Testis (tissue), 3 donors: ENCODE results near the gene ACTR8. TPM values are rescaled to one million over a fixed set of nuclear protein-coding genes. Genes with fewer than 3 reads are reported as not detected.

ENCODE experiments used
- DNase-seq: peaks from one replicate; pipeline ENCODE4 v3.0.0-alpha.2; 2019
- H3K27ac ChIP-seq, 2 donors: fragments of 200-600 bp; sonication (generic); one replicate each; pipeline ENCODE4 v1.5.1; 2019
- H3K27me3 ChIP-seq: fragments of 200-600 bp; sonication (generic); one replicate; pipeline ENCODE4 v1.5.1; 2019
- H3K36me3 ChIP-seq: fragments of 200-600 bp; sonication (generic); one replicate; pipeline ENCODE4 v1.5.1; 2017; ENCODE audit warnings: low read depth; ENCODE audit errors: missing control alignments
- H3K4me1 ChIP-seq: fragments of 200-600 bp; sonication (generic); one replicate; pipeline ENCODE4 v1.5.1; 2019
- H3K4me3 ChIP-seq, 2 donors: fragments of 200-600 bp; sonication (generic); one replicate each; pipeline ENCODE4 v1.5.1; 2017 to 2019
- H3K9me3 ChIP-seq: fragments of 200-600 bp; sonication (generic); one replicate; pipeline ENCODE4 v1.5.1; 2017
- POLR2A ChIP-seq: fragments of 450-650 bp; IDR thresholded peaks from one replicate; pipeline ENCODE4 v1.6.1; 2017; ENCODE audit warnings: antibody characterized with exemption, mild to moderate bottlenecking, moderate library complexity
- WGBS, 2 donors: methylation state at CpG; one replicate each; pipeline ENCODE4 v1.1.5; 2018; 5-methylcytosine and 5-hydroxymethylcytosine counted together
- intact Hi-C: fragments of 100-400 bp; cut with DNase I; formaldehyde crosslinking; loops from one replicate; pipeline ENCODE4 v1.15.1; 2023; ENCODE audit warnings: low total_unique reads
- polyA plus RNA-seq: library from polyadenylated mRNA; stranded (reverse); fragments of 350-450 nt; fragmentation: Illumina TruSeq; extraction: RNeasy Lipid Tissue Mini Kit (QIAGEN cat#74804); gene quantifications from one replicate; pipeline ENCODE4 v1.2.3, GENCODE V29; 2014; ENCODE audit warnings: low read depth, low replicate concordance; ENCODE audit not compliant: insufficient read depth
- total RNA-seq, 2 donors: library from RNA; depleted of rRNA; stranded (reverse); fragments of >200 nt; gene quantifications; one replicate each; pipeline ENCODE4 v1.2.3, GENCODE V29; 2016
- TF ChIP-seq, protein P1 (sequence below), 3 experiments: fragments of 450-650 bp in 2 of 3; fragments of 200-600 bp in 1 of 3; sonication (generic) in 1 of 3; IDR thresholded peaks; one replicate each; pipeline ENCODE4 v1.5.1; 2016 to 2019; ENCODE audit warnings: antibody characterized with exemption in 3 of 3, mild to moderate bottlenecking in 2 of 3, moderate library complexity in 1 of 3

ACTR8 gene
- total and polyA plus RNA-seq, 3 donors from 2014 or later, result 47.0 to 60.1 (median 56.4) TPM

DNA sequence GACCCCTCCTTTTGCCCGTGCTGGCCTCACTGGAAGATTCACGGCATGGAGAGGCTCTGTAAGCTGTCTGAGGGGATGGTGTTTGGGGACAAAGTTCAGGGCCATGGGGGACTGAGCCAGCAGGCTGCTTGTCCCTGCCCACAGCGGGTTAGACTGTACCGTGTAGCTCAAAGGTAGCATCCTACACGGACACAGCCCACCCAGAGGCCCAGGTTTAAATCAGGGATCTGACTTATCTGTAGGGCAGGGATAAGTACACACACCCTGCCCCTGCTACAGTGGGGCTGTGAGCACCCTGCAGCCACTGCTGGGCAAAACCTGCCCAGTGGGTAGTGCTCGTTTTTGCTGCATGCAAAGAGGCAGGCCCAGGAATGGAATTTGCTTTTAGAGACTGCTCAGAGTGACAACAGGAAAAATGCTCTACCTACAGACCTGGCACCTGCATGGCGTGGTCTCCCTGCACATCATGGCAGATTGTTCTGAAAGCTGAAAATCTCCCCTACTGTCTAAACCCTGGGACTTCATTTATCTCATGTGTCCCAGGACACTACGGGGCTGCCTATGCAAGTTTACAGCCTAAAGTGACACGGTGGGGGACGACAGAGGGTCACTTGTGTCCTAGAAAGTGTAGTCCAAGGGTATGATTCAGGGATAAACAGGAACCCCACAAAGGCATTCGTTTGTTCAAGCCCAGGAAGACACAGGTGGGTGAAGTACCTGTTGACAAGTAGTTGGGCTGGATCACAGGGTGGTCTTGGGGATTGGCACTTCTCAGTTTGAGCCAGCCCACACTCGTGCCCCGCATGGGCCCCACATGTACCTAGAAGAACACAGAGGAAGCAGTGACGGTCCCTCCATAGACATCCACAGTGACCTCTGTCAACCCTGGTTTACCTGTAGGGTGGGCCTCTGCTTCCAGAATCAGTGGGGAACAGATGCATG, 63.5 kb downstream of the ACTR8 start:
- intact Hi-C loops, result no loop called here
- peak; percentile 9 for DNase-seq
- H3K27me3 ChIP-seq, result no peaks in the 10 kb centered on the region
- H3K4me3 ChIP-seq, result no peak overlapping the region
- no peaks in the 10 kb centered on the region for H3K36me3 ChIP-seq
- 80 to 81% methylated on average over 12 to 14 of the region's 14 CpGs for WGBS, 2 donors
- no peaks in the 10 kb centered on the region for H3K9me3 ChIP-seq
- no peak overlapping the region for H3K27ac ChIP-seq
- no peaks in the 10 kb centered on the region for H3K4me1 ChIP-seq
- no peak for TF ChIP-seq POLR2A
- TF ChIP-seq, protein P1, sequence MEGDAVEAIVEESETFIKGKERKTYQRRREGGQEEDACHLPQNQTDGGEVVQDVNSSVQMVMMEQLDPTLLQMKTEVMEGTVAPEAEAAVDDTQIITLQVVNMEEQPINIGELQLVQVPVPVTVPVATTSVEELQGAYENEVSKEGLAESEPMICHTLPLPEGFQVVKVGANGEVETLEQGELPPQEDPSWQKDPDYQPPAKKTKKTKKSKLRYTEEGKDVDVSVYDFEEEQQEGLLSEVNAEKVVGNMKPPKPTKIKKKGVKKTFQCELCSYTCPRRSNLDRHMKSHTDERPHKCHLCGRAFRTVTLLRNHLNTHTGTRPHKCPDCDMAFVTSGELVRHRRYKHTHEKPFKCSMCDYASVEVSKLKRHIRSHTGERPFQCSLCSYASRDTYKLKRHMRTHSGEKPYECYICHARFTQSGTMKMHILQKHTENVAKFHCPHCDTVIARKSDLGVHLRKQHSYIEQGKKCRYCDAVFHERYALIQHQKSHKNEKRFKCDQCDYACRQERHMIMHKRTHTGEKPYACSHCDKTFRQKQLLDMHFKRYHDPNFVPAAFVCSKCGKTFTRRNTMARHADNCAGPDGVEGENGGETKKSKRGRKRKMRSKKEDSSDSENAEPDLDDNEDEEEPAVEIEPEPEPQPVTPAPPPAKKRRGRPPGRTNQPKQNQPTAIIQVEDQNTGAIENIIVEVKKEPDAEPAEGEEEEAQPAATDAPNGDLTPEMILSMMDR (IDR thresholded peaks at IDR 0.05), result no peak

DNA sequence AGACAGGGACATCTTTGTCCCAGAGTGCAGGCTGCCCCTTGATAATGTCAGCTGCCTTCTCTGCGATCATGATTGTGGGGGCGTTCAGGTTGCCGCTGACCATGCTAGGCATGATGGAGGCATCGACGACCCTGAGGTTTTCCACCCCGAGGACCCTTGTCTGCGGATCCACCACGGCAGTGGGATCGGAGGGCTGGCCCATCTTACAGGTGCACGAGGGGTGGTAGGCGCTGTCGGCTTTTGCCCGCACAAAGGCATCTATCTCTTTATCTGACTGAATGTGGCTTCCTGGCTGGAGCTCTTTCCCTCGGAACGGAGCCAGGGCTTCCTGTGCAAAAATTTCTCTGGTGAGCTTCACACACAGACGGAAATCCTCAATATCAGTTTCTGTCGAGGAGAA, 64.1 kb downstream of the ACTR8 start:
- H3K36me3 ChIP-seq, result no peaks in the 10 kb centered on the region
- H3K4me1 ChIP-seq, result no peaks in the 10 kb centered on the region
- no peaks in the 10 kb centered on the region for H3K27me3 ChIP-seq
- H3K9me3 ChIP-seq, result no peaks in the 10 kb centered on the region
- intact Hi-C loops, result no loop called here
- TF ChIP-seq, protein P1 (IDR thresholded peaks at IDR 0.05), result no peak
- no peak for TF ChIP-seq POLR2A
- no peak overlapping the region for H3K27ac ChIP-seq
- 78 to 84% methylated on average over 16 to 17 of the region's 17 CpGs for WGBS, 2 donors
- peak; percentile 7 for DNase-seq
- H3K4me3 ChIP-seq, result no peak overlapping the region

DNA sequence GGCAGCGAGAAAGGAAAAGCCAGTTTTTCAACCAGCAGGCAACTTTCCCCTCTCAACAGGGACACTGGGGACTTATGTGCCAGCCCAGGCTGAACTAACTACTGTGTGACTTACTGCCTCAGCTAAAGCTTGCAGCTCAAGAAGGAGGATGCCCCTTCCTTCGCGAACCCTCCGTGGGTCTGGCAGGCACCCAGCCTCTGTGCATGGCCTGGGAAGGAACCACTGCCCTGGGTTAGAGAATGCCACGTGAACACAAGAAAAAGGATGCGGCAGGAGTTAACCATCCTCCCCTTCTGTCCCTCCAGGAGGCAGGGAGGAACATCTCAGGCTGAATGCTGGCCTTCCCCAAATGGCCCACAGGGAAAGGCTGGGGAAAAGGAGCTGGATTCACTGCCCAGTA, 64.7 kb downstream of the ACTR8 start:
- DNase-seq, result peak; percentile 10
- Histone ChIP-seq H3K27ac (no peak overlapping the region), H3K4me1 (no peaks in the 10 kb centered on the region), H3K36me3 (no peaks in the 10 kb centered on the region), H3K9me3 (no peaks in the 10 kb centered on the region), H3K27me3 (no peaks in the 10 kb centered on the region), H3K4me3 (no peak overlapping the region)
- WGBS, 2 donors, result 82 to 92% methylated on average over 3 to 6 of the region's 6 CpGs
- intact Hi-C loops, result no loop called here
- TF ChIP-seq, protein P1 (IDR thresholded peaks at IDR 0.05), result no peak
- no peak for TF ChIP-seq POLR2A

Other genes starting within 250 kb of the ACTR8 start
- gene CHDH, start 35.7 kb downstream of the ACTR8 start, total RNA-seq, result 10 to 100 TPM; 28.1 to 41.4 TPM
- gene CHDH, start 35.7 kb downstream of the ACTR8 start, polyA plus RNA-seq, result 13.5 TPM
- gene IL17RB, start 35.6 kb downstream of the ACTR8 start, total RNA-seq, result 10 to 100 TPM in 1 of 2 donors, 1 to 10 TPM in 1; 9.5 to 17.5 TPM
- 5.8 TPM for gene IL17RB, start 35.6 kb downstream of the ACTR8 start, polyA plus RNA-seq
- 10 to 100 TPM; 49.9 to 61.2 TPM for gene SELENOK, start 9.7 kb upstream of the ACTR8 start, total RNA-seq
- 95.9 TPM for gene SELENOK, start 9.7 kb upstream of the ACTR8 start, polyA plus RNA-seq
- 10 to 100 TPM; 11.2 to 16.5 TPM for gene CACNA2D3, start 240.4 kb upstream of the ACTR8 start, total RNA-seq
- gene CACNA2D3, start 240.4 kb upstream of the ACTR8 start, polyA plus RNA-seq, result 10.1 TPM